Stimulated activated CD4-positive, alpha-beta T cell treated with anti-CD3 and anti-CD28 coated beads, Interleukin-15, amount 100 ng/mL, for 24 hours (primary cell): Measurements from ENCODE around the gene IGSF1.
A peak's percentile ranks its signal among the peaks of the same experiment; 100 is the strongest.

Source experiments
- DNase-seq: peaks from one replicate; pipeline ENCODE4 v3.0.0-alpha.2; 2020

The IGSF1 gene

GRCh38 chrX:131288738-131289511 lies at the start of gene IGSF1:
Gene IGSF1, minus strand, starts transcription at chrX:131289306. Its CDS starts 2,632 bp downstream, at chrX:131286674.
- peak; percentile 1 for DNase-seq

DNA sequence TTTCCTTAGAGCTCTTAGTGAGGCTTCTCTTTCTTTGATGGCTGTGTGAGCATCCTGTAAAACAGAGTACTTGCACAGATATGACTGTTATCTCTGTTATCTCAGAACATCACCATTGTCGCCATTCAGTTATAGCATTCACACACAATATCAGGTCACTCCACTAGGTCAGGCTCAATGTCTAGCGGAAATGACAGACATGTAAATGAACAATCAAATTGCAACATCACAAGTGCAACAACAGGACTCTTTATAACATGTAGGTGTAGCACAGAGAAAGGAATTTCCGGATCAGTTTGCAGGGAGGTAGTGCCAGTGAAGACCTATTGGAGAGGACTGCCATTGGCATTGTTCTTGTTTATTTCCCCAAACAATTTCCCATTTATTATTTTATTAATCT lies 43.2 kb upstream of the IGSF1 start:
- no peak for DNase-seq

DNA sequence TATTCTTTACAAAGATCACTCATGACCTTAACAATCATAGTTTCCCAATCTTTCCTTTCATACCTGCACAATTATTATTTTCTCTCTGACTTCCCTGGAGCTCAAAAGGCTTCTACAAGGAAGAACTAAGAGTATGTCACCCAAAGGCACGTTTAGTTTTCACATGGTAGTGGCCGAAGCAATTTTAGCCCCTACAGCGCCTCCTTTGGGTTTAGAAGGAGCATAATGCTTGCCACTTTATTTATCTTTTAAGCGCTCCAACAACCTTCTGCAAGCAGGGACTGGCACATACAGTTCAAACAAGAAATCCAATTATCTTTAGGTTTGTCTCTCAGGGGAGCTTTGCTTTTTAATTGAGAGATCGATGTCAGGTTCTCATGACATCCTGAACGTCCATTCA lies 42.0 kb upstream of the IGSF1 start:
- DNase-seq, result no peak

- DNase-seq, result no peak
Measured at GRCh38 chrX:131330735-131331134, 41.6 kb upstream of the IGSF1 start.

DNA sequence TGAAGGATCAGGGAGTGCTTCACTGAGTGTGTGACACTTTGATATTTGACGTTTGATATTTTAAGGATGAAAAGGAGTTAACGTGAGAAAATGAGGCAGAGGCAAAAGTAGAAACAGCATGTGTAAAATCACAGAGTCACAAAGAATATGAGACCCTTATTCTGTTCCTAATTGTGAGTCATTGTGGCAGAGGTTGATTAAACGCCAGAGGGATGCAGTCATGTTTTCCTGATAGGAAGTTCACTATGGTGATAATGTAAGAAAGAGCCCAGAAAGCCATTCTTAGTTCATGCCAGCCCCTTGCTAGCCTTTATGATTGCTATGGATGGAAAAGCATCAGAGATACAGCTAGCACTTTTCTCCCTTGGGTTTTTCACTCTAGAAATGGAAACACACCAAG lies 33.5 kb upstream of the IGSF1 start:
- no peak for DNase-seq

- no peak for DNase-seq
Measured at GRCh38 chrX:131317326-131317725, 28.2 kb upstream of the IGSF1 start.

DNA sequence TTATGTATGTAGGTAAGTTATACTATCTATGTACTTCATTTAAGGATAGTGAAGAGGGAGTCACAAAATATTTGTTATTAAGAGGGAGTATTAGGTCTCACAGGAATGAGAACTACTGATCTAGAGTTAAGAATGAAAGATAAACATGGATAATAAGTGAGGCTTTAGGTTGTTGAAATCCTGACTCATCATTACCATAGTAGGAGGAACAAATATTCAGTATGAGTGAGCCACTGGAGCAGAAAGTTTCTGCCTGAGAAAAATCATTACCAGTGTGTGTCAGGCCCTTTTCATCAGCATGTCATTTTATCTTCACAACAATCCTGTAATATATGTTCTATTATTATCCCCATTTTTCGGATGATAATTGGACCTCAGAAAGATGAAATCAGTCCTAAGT lies 27.2 kb upstream of the IGSF1 start:
- DNase-seq, result no peak

DNA sequence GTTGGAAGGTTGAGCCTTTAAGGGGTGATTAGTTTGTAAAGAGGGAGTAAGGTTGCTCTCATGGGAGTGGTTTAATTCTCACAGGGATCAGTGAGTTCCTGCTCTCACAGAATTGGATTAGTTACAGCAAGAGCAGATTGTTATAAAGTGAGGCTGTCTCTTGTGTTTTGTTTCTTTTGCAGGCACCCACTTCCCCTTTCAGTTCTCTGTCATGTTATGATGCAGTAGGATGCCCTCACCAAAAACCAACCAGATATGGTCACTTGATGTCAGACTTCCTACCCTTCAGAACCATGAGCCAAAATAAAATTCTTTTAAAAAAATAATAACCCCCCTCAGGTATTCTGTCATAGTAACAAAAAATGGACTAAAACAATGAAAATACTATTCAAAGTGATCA lies 19.9 kb upstream of the IGSF1 start:
- DNase-seq, result no peak

DNA sequence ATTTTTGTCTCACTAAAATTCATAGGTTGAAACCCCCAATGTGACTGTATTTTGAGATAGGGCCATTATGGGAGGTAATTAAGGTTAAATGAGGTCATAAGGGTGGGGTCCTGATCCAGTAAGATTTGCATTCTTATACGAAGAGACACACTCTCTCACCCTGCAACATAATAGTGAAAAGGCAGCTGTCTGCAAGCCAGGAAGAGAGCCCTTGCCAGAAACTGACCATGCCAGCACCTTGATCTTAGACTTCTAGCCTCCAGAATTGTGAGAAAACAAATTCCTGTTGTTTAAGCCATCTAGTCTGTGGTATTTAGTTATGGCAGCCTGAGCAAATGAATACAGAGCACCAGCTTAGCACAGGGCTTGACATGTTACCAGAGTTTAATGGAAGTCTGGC lies 17.5 kb upstream of the IGSF1 start:
- no peak for DNase-seq

DNA sequence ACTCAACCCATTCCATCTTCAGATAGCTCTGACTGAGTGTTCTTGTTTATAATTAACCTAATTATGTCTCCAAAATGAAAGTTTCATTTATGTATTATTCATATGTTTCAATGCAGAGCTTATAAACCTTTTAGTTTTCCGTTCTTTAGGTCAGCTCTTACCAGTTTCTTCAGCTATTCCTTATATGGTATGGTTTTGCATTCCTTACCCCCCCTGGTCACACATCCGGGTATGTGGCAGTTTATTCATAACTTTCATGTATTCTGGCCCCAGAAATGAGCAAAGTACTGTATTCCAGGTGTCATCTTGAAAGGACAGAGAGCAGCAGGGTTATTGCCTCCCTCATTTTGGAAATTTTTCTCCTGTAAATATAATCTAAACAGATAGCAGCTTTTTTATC lies 16.8 kb upstream of the IGSF1 start:
- DNase-seq, result no peak

GRCh38 chrX:131302701-131303100 lies 13.6 kb upstream of the IGSF1 start:
- DNase-seq, result no peak

DNA sequence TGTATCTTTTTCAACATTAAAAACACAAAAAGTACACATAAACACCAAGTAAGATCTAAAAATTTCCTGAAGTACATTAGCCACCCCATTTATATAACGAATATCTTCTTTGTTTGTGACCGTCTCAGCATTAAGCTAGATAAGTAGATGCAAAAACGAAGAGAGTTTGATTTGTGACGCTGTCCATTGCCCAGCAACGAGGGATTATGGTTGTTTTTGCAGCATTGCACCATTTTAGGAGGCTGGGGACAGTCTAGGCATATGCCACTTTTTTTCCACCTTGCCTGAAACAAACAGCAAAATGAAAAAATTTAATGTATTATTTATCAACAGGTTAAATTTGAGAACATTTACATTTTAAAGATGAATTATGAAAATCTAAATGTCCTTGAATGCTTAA lies 12.0 kb upstream of the IGSF1 start:
- no peak for DNase-seq

DNA sequence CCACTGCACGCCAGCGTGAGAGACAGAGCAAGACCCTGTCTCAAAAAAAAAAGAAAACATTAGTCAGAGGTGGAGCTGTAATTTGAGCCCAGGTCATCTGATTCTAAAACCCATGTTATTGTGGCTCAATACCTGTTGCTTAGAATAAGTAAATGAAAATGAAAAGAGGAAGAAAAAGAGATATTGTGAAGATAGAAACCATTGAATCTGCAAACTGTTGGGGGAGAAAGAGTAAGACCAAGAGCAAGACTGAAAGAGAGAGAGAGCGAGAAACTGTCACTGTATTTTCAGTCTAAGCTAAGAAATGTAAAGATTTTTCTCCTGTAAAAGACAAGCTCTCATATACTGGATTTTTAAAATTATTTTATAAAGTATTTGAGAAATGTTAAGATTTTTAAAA lies 9.7 kb upstream of the IGSF1 start:
- DNase-seq, result no peak

GRCh38 chrX:131298036-131298435 lies 8.9 kb upstream of the IGSF1 start:
- DNase-seq, result no peak

DNA sequence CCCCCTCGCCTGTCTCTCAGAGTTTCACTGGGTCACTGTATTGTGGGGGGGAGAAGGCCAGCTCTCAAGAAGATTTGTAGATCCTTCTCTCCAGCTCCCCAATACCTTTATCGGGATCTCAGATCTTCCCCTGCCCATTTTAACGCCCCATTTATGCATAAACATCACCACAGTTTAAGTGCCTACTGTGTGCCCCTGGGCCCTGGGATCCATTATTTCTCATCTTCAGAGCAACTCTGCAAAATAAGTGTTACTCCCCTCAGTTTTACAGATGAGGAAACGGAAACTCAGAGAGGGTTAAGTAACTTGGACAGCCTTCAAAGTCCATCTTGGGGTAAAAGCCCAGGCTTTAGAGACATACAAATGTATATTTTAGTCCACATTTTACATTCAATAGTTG lies 421 bp upstream of the IGSF1 start:
- DNase-seq, result no peak

- no peak for DNase-seq
Measured at GRCh38 chrX:131288188-131288587, 918 bp downstream of the IGSF1 start.

GRCh38 chrX:131287560-131288179 lies 1.4 kb downstream of the IGSF1 start:
- DNase-seq, result no peak

DNA sequence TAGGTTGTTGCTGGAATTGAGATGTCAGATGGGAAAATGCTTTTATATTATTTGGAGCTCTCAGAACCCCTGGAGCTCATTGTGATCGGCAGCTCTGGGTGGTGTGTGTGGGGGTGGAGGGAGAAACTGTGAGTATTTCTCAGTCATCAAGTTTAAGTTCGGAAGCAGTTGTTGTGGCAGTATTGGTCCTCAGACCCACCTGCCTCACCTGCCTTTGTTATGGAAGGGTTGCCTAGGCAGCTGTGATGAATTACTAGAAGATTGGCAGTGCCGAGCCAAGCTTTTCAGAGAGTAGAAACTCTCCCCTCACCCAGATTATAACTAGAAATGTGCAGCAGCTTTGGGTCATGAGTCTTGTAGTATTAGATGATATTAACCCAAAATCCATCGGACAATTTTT lies 9.5 kb downstream of the IGSF1 start:
- no peak for DNase-seq

DNA sequence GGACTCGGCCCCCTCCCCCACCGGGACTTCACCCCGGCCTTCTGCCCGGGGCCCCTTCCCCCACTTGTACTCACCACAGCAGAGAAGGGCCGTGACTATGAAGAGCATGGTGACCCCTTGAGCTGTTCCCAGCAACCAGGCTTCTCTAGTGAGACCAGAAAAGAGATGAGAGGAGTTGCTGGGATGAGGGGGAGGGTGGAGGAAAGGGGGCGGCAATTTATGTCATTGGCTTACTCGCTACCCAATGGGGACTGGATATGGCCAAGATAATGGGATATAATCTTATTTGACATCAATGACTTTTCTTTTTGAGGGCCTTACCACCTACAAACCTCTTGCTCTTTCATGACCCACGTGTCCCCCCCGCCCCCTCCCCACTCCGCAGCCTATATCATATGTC lies 9.9 kb downstream of the IGSF1 start:
- DNase-seq, result no peak

DNA sequence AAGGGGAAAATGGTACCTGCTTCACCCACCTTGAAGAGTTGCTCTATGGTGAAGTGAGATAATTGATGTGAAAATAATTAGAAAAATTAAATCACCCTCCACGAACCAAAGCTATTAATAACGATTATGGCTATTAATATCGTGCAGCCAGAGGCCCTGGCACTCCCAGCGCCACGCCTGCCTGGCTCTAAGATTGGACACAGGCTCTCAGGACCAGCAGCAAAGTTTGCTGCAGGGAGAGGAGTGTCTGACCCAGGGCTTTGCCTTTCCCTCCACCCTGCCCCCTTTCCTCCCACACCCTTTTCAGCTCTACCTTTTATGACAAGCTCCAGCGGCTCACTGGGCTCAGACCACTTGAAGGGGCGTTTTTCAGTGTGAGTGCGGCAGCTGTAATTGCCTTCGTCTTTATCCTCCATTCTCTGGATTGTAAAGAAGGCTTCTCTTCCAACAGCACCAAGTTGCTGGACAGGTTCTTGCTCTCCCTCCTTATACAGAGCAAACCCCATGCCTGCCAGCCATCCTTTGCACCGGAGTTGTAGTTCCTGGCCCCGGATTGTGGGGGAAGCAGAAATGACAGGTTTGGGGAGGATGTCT lies 11.5 kb downstream of the IGSF1 start:
- DNase-seq, result no peak

GRCh38 chrX:131273011-131273410 lies 16.1 kb downstream of the IGSF1 start:
- DNase-seq, result no peak

DNA sequence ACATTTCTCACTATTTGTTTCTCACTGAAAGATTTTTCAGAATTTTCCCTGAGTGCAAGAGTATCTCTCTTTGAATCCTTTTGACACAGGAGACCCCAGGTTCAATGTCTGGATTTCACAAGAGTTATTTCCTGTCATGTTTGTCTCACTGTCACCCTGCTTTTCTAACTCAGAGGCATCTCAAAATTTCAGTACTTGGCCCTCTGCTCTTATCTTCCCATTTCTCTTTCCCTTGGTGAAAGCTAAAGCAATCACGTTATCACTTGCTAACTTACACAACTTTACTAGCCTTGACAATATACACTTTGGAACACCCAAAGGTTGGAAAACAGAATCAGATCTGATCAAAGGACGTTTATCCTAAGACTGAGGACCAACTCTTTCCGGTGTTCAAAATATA lies 17.3 kb downstream of the IGSF1 start:
- DNase-seq, result no peak

DNA sequence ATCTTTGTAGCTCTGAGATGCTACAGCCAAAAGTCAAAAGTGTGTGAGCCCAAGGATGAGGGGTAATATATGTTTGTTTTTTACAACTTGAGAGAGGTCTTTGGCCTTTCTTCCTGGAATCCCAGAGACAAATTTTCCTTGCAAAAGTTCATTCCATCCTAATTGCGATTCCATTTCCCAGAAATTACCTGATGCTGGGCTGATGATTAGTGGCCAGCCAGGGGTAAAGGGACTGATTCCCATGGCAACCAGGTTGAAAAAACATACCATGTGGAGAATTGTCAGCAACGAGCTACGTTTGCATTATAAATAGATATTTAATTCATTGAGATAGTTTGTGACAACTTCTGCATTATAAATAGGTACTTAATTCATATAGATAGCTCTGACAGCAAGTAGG lies 17.8 kb downstream of the IGSF1 start:
- no peak for DNase-seq

GRCh38 chrX:131270080-131270479 lies 19.0 kb downstream of the IGSF1 start:
- no peak for DNase-seq

DNA sequence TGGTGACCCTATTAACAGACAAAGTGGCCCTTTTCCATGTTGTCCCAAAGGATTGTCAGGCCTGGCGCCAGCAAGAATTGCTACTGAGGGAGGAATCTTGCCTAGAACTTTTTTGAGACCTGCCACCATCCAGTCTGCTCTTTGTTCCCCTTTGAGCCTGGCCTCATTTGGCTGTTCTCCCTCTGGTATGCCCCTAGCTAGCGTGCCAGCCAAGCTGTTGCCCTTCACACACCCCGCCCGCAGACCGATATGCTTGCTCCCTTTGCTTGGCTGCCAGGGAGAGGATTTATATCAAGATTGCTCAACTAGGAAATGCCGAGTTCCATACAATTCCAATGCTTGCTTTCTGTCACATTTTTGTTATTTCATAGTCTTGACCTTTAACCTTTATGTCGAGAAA lies 24.4 kb downstream of the IGSF1 start:
- no peak for DNase-seq
